HG03558 (cell line): ENCODE measurements around the gene DNMT1.

Experiments
- ATAC-seq: cut with Tn5 transposase; IDR thresholded peaks from one replicate; pipeline ENCODE4 v1.9.1; 2021; ENCODE audit warnings: moderate number of reproducible peaks; ENCODE audit not compliant: unreplicated experiment; ENCODE audit errors: extremely low read depth

DNMT1 gene

GRCh38 chr19:10143681-10144080 is 51.1 kb downstream of the DNMT1 start:
- ATAC-seq: no peak

DNA sequence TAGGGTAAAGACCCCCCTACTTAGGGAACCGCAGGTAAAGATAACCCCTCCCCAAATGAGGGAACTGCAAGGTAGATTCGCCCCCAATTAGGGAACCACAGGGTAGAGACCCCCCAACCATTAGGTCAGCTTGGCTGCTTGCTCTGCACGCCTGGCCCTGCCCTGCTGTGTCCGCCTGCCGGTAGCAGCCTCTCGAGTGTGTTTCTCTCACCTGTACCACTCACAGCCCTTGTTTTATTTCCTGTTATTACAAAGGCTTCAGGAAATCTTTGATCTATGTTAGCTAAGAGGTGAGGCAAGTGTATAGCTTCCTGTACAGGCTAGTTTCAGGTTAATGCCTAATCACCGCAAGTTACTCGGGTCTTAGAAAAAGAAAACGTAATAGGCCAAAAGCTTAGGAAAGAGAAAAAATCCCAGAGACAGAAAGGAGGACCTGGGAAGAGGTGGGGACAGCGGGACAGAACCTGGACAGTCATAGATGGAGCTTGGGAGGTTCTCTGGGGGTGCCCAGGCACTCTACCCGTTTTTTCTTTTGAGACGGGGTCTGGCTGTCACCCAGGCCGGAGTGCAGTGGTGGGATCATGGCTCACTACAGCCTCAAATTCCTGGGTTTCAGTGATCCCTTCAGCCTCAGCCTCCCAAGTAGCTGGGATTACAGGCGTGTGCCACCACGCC is 51.9 kb downstream of the DNMT1 start:
- ATAC-seq: no peak

GRCh38 chr19:10141973-10142372 is 52.8 kb downstream of the DNMT1 start:
- no peak for ATAC-seq

DNA sequence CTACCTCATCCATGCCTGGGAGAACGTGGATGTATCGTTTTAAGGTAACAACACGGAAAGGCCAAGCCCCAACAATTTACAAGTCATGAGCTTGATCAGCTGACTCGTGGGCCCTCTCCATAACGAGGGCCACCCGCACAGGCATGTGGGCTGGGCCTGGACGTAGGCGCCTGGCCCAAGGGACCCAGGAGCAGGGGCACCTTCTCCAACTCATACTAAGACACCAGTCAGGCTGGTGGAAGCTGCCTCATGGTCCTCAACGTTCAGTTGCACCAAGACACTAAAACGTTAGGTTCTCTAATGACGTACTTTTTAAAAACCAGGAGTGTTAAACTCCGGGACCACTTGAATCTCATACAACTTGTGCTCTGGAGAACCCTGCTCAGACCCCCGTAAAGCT is 53.3 kb downstream of the DNMT1 start:
- no peak for ATAC-seq

- ATAC-seq: no peak
Observed at GRCh38 chr19:10139952-10140351, 54.8 kb downstream of the DNMT1 start.

GRCh38 chr19:10138879-10139795 is 55.6 kb downstream of the DNMT1 start:
- ATAC-seq: no peak

- ATAC-seq: no peak
Observed at GRCh38 chr19:10137751-10138682, 56.7 kb downstream of the DNMT1 start.

GRCh38 chr19:10136936-10137335 is 57.8 kb downstream of the DNMT1 start:
- ATAC-seq: no peak

DNA sequence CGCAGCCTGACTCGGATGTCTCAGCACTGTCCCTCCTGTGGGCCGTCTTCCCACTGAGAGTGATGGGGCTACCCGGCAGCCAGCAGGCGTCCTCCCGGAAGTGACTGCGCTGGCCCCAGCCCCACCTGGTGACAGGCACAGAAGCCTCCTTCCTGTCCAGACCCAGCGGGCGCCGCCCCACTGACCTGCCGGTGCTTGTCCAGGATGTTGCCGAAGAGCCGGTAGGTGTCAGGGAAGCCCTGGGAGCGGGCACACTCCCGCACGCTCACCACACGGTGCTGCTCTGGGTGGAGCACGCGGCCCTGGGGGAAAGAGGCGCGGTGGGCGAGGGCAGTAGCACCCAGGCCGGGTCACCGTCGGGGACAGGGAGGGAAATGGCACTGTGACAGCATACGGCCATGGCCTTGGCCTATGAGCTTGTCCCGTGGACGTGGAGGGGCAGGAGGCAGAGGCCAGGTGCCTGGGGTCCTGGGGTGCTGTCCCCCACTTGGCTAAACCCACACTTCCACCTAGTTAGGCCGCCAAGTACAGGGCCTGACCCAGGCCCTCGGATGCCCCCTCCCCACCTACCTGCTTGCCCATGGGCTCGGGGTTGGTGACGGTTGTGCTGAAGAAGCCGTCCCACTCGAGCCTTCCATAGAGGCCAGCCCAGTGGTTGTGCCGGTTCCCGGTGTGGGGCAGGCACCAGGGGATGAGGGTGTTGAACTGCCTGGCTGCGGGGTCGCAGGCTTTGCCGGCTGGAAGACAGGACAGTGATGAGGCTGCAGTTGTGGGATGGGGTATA is 59.0 kb downstream of the DNMT1 start:
- no peak for ATAC-seq

GRCh38 chr19:10134040-10134439 is 60.7 kb downstream of the DNMT1 start:
- no peak for ATAC-seq

- ATAC-seq: no peak
Observed at GRCh38 chr19:10133596-10133995, 61.2 kb downstream of the DNMT1 start.

DNA sequence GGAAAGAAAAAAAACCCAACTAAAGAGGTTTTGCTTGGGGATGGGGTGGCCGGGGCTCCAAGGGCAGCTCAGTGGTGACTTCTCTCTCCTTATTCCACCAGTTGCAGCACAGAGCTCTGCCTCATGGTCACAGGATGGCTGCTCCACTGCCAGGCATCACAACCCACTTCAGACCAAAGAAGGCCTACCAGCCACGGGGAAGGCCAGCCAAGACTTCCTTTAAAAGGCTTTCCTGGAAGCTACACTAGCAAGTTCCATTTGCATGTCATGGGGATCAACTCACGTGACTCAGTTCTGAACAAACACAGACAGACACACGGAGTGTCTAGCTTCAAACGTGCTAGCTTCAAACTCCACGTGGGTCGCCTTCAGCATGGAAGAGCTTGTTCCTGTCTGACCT is 61.8 kb downstream of the DNMT1 start:
- ATAC-seq: no peak

DNA sequence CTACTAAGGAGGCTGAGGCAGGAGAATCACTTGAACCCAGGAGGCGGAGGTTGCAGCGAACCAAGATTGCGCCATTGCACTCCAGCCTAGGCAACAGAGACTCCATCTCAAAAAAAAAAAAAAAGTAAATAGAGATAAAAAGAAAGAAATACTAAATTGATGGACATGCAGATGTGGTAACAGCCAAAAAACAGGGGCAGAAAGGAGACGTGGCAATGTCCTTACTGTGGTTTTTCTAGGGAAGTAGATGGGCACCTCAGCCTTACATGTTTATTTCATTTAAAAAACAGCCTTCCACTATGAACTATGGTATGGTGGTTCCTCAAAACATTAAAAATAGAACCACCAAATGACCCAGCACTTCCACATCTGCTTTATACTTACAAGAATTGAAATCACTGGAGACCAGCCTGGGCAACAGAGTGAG is 68.5 kb downstream of the DNMT1 start:
- ATAC-seq: no peak

DNA sequence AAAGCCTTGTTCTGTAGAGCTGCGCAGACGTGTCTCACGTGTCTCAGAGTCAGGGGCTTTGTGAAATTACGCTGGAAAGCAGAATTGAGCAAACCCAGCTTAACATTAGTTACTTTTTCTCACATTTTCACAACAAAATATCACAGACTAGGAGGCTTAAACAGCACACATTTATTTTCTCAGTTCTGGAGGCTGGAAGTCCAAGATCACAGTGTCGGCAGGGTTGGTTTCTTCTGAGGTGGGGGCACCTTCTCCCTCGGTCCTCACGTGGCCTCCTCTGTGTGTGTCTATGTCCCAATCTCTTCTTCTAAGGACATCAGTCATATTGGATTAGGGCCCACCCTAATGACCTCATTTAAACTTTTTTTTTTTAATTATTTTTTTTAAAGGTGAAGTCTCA is 70.3 kb downstream of the DNMT1 start:
- no peak for ATAC-seq

DNA sequence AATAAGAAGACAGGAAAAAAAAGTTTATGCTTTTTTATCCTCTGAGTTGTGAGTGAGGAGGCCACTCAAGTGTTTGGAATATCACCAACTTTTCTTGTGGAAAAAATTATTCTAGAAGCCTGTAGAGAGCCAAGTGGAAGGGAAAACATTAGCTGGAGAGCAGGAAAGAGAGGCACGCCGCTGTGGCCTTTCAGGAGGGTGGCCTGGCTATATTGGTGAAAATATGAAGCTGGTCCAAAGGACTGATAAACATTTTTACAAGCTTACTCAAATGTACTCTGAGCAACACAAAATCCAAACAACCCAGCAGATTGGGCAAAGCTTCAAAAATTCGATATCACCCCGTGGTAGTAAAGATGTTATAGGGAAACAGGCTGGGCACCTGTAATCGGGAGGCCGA is 72.7 kb downstream of the DNMT1 start:
- ATAC-seq: no peak

DNA sequence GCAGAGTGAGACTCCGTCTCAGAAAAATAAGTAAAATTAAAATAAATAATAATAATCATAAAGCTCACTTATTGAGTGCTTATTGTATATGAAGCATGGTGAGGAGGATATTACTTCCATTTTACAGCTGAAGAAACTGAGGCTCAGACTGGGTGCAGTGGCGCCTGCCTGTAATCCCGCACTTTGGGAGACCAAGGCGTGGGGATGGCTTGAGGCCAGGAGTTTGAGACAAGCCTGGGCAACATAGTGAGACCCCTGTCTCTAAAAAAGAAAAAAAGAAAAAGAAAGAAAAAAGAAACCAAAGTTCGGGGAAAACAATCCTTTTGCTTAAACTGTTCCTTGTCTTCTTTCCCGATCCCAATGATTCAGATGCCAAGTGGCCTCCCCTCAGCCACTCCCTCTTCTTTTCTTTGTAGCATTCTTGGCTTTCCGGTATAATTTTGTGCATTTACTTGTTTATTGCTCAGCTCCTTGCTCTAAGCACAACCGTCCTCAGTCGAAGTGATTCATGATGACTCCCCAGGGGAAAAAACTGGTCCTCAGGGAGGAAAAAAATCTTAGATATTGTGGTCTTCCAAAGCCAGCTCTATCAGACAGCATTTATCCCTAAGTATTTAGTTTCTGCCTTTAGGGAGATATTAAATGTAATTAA is 74.1 kb downstream of the DNMT1 start:
- ATAC-seq: no peak

DNA sequence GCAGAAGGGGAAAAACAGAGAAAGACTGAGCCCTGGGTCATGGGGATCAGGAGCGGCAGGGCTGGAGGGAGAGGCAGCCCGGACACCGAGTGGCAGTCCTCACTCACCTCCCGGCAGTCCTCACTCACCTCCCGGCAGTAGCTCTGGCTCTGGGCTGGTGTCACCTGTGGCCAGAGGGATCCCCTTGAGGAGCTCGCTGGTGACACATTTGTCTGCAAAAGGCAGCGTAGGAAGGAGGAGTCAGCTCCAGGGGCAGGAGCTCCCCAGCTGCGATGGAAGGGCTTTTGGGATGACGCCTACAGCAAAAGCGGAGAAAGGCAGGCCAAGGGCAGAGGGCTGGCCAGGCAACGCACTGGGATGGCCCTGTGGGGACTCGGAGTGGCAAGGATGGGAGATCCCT is 75.8 kb downstream of the DNMT1 start:
- no peak for ATAC-seq

GRCh38 chr19:10116866-10117616 is 77.7 kb downstream of the DNMT1 start:
- no peak for ATAC-seq
